Lower leg skin (tissue), 3 donors: ENCODE data around the gene CMTM5.

Source experiments
- CTCF ChIP-seq, 3 donors: fragments of 450-650 bp; IDR thresholded peaks; one replicate each; pipeline ENCODE4 v1.5.1; 2016; ENCODE audit warnings: antibody characterized with exemption in 3 of 3, mild to moderate bottlenecking in 3 of 3, moderate library complexity in 2 of 3
- POLR2A ChIP-seq, 2 donors: fragments of 450-650 bp; IDR thresholded peaks; one replicate each; pipeline ENCODE4 v1.6.1; 2016 to 2017; ENCODE audit warnings: antibody characterized with exemption in 2 of 2, mild to moderate bottlenecking in 1 of 2, moderate library complexity in 1 of 2

DNA sequence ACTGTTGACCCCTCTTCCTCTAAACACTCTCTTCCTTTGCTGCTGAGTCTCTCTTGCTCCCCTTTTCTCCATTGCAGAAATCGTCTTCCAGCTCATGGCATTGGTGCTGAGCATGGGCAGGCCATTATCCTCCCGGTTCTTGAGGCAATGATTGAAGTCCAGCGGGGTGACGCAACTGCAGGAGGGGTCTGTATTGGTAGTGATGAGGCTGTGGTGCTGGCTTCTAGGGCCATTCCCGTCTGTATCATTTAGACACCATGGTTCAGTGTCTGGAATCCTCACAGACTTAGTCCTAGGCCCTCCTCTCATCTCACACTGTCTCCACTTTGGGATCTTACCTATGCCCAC, 23.4 kb upstream of the CMTM5 start:
- TF ChIP-seq CTCF (IDR thresholded peaks at IDR 0.05): no peak
- no peak for TF ChIP-seq POLR2A (IDR thresholded peaks at IDR 0.05)
